Activated naive CD8-positive, alpha-beta T cell treated with anti-CD3 and anti-CD28 coated beads, Interleukin-2, amount 50 U/mL, for 16 hours (primary cell): ENCODE data around the gene MRPL52.
"Not testable (repeated sequence)": the region's sequence is repeated elsewhere in the genome, so short reads cannot be mapped to it uniquely, and the experiment has no call there.

ENCODE experiments used
- DNase-seq: peaks from one replicate; pipeline ENCODE4 v3.0.0-alpha.2; 2020; ENCODE audit warnings: low read depth, low spot score

Gene MRPL52

DNA sequence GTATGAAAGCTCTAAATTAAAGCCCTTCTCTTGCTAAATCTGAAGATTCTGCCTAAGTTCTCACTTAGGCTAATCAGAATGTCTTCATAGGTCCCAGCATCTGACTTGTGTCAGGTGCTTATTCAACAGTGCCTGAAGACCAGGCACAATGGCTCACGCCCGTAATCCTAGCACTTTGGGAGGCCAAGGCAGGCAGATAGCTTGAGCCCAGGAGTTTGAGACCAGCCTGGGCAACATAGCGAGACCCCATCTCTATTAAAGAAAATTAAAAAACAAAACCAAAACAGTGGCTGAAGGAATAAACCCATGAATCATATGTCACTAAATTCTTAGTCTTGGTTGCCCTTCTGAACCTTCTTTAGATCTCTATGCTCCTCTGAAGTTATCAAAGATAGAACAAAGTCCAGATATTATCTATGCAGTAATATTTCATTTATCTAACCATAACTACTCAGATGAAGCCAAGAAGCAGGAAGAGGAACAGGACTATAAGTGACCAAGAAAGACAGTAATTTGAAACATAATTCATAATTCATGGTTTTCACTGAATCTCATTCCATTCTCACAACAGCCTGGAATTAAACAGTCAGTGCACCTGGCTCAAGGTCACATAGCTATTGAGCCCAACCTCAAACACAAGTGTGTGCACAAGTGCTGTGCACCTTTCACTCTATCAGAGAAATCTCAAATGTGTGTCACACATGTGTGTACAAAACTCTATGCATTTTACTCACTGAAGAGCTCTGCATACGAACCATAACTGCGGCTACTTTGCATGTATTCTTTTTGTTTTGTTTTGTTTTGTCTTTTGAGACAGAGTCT lies 21.1 kb upstream of the MRPL52 start:
- no peak for DNase-seq

DNA sequence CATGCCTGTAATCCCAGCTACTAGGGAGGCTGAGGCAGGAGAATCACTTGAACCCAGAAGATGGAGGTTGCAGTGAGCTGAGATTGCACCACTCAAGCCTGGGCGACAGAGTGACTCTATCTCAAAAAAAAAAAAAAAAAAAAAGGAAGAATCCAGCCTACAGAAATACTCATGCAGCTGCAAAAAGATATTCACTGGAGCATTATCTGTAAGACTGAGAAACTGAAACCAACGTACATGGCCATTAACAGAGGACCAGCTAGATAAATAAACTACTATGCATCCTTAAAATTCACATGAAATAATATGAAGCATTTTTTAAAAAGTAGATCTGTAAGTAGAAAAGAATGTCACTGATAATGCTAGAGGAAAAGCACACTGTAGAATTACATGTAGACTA lies 18.0 kb upstream of the MRPL52 start:
- DNase-seq, result no peak

DNA sequence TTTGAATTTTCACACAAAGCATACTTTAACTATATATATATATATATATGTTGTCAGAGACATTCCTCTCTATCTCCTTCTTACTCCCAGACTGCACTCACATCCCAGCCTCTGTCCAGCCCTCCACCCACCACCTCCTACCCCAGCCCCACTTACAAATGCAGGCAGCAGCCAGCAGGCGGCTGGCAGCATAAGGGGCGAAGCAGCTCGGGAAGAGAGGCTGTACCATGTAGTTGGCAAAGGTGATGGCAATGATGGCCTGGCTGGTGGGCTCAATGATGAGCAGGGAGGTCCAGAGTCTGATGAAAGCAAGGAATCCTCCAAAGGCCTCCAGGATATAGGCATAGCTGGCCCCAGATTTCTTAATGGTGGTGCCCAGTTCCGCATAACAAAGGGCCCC lies 16.9 kb upstream of the MRPL52 start:
- no peak for DNase-seq

DNA sequence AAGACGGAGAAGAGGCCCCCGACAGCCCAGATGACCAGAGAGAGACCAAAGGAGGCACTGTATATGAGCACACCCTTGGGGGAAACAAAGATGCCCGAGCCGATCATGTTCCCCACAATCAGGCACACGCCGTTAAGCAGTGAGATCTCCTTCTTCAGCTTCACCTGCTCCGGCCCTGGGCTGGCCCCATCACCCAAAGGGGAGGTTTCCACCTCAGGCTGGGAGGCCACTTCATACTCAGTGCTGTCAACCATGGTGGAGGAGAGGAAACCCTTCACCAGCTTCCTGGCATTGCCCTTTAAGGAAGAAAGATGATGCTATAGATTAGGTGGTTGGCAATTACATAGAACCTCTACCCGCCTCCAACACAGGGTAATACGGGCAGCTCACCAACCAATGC lies 16.5 kb upstream of the MRPL52 start:
- no peak for DNase-seq

DNA sequence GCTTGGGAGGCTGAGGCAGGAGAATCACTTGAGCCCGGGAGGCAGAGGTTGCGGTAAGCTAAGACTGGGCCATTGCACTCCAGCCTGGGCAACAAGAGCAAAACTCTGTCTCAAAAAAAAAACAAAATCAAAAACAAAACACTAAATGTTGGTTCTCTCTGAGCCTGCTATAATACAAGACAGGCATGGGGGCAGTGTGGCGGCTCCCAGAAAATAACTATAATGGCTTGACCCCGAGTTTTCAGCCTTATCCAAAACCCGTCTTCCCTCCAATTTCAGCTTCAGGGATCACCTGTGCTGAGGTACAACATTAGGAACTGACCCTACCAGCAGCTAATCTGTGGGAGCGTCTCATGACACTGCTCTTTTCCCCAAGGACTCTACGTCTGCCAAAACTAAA lies 15.3 kb upstream of the MRPL52 start:
- DNase-seq, result no peak

DNA sequence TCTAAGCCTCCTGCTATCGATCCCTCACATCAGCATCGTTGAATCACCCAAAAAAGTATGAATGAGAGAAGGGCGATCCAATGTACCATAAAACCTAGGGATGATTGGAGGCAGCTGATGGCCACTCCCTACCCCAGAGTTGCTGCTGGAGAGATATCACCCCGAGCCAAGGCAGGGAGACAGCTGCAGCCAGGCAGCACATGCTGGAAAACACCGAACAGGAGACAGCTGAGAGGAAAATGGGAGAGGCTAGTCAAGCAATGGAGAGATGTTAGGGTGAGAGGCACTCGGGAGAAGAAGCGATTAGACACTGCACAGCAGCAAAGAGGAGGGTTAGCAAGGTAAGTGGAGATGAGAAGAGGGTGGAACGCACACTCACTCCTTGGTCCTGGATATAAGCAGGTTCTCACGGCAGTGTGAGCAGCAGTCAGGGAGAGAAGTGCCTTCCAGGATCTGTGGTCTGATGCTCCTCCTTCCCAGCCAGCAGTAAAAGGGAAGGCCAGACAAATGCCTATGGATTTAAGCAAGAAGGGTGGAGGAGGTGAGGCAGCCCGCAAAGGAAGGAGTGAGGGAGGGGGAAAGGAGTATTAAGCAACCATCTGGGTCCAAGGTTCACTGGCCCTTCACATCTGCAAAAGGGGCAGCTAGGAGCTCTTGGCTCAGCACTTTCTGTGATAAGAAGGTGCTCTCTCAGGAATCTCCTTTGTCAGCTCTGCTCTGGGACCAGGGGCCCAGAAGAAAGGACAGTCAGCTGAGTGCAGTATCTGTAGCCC lies 14.6 kb upstream of the MRPL52 start, which contains the start of gene SLC7A7:
Gene SLC7A7, minus strand, starts transcription at position 495 of the 773 bp plus-strand sequence. CDS start 2,037 bp downstream, outside the sequence.
- DNase-seq, result no peak

DNA sequence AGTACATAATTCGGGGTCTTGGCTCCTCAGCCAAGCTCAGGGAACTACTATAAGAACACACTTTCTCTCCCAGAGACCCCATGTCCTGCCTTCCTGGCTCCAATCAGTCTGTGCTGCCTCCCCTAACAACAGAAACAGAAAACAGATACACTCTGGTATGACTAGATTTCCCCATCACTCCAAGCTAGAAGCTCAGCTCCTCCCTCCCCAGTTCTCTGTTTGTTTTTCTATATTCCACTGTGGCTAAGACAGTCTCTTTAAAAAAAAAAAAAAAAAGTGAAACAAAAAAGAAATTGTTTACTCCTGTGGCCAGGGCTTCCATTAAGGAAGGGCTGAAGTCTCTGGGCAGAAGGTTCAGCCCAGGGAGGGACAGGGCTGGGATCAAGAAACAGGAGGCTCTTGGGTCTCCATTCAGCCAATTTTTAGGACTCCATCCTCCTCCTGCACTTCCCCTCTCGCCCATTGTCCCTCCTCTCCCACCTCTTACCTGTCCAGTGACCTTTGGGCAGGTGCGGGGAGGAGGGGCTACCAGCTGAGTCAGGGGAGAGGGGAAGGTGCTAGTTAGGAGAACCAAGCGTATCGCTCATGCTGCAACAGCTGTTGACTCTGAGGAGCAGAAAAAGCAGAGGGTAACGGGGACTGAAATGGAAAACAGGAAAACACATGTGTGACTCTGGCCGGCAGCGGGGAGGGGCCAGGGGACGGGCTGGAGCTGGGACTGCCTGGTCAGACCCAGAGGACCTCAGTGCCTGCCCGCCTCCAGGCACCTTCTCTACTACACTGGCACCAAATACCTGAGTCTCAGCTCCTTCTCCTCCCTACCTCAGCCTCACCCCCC lies 10.3 kb upstream of the MRPL52 start:
- no peak for DNase-seq

DNA sequence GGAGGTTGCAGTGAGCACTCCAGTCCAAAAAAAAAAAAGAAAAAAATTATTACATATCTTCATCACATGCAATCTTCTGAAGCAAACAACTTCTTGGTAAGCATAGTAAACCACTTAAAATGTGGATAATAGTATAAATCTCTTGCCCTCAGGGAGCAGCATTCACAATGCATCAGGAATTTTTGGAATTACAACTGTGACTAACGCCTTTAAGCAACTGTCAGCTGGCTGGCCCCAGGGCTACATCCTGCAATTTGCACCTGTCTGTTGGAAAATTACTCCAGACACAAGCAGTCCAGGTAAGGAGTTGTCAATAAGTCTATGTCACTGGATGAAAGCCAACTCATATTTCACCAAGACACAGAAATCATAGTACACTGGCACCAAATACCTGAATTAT lies 9.0 kb upstream of the MRPL52 start:
- DNase-seq, result no peak

DNA sequence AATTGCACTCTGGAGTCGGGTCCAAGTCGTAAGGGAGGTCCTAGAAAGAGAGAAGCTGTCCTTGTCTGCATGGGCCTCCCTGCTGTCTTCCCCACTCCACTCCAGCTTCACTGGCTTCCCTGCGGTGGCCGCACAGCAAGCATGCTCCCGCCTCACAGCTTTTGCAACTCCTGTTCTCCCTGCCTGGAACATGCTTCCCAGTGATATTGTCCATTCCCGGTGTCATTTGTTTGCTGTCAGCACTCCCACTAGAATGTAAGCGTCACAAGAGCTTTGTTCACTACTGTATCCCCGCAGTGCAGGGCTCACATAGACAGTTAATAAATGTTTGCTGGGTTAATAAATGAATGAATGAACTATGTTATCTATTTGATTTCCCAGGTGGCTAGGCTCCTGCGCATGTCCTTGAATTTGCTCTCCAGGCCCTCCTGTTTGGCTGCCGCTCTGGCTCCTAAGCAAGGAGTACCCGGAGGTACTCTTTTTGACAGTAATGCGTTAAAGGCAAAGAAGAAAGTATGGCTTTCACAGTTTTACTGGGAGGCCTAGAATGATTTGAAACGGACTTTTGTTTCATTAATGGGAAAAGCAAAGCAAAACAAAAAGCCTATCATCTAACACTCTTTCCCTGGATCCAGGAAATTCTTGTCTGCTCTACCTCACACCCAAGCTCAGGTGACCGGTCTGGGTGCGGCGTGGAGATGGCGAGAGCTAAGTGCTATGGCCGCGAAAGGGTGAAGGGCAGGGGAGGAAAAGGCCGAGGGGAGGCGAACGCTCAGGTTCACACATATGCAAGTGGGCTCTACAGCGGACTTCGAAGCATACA lies 8.3 kb upstream of the MRPL52 start:
- DNase-seq, result no peak

DNA sequence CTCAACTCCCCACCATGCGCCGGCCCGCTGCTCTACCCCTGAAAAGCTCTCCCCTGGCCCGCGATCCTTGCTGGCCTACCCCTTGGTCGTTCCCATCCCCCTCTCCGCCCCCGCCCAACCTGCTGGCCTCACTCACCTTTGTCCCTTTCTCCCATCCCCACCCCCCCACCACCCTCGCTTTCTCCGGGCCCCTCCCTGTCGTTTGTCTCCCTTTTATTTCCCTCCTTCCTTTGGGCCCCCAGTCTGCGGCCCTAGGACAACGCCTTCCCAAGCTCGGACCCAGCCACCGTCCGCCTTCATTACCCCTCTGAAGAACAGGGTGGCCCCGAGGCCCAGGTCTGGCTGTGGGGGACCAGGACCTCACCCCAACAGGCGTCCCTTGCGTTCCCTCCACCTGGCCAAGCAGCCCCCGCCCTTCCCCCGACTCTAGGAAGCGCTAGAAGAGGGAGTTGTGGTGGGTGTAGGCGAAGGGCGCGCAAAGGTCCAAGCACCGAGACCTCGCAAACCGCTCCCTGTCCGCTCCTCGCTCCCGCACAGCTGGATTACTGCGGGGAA lies 7.6 kb upstream of the MRPL52 start:
- DNase-seq, result no peak

DNA sequence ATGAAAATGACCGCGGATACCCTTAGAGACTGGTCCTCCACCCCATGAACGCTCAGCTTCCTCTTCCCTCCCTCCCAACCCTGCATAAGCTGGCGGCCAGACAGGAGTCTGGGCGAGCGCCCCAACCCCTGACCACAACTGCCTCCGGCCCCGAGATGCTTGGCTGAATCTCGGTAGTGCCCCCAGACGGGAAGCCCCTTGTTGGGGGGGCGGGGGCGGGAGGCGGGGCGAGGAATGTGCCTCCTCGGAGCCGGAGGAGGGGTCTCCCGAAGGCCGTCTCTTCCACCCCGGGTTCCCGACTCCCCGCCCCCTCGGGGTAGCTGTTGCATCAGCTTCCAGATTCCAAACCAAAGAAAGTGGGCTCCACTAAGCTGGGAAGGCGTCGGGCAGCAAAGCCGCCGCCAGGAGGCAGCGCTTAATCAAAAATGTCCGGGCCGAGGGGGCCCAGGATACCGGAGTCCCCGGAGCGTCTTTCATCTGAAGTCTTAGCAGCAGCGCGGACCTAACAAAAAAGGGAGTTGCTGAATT lies 7.1 kb upstream of the MRPL52 start:
- DNase-seq, result peak; percentile 35

DNA sequence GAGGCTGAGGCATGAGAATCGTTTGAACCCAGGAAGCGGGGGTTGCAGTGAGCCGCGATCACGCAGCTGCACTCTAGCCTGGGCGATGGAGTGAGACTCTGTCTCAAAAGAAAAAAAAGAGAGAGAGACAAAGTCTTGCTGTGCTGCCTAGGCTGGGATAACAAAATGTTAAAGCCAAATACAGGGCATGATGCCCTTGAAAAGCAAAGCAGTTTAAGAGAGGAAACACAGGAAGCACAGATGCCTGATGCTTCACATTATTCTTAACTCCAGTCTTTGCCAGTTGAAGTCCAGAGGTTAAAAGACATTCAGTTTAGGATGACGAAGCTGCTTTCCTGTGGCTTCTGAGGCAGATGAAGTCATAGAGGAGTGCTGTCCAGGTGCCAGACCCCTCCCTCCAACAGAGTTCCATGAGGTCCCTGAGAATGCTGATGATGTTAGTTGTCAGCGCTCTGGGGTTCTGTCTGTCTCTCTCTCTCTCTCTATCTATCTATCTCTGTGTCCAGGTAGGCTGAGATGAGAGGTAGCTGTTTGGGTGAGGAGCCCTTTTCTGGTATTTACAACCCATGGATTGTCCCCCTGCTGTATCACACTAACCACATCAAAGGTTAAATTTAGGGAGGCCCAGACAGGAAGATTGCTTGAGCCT lies 4.9 kb upstream of the MRPL52 start:
- no peak for DNase-seq

DNA sequence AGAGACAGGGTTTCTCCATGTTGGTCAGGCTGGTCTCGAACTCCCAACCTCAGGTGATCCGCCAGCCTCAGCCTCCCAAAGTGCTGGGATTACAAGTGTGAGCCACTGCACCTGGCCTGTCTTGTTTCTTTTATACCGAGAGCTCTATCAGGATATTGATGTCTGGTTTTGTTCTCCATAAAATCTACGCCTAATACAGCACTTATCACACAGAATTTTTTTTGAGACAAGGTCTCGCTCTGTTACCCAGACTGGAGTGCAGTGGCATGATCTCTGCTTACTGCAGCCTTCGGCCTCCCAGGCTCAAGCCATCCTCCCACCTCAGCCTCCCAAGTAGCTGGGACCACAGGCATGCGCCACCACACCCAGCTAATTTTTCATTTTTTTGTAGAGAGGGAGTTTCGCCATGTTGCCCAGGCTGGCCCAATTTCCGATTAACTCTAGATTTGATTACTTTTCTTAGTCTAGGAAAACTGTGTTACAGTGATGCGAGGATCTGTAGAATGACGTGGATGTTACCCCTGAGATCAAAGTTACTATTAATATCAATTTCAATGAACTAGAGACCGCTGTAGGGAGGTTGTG lies 519 bp upstream of the MRPL52 start:
- DNase-seq, result not testable (repeated sequence)

DNA sequence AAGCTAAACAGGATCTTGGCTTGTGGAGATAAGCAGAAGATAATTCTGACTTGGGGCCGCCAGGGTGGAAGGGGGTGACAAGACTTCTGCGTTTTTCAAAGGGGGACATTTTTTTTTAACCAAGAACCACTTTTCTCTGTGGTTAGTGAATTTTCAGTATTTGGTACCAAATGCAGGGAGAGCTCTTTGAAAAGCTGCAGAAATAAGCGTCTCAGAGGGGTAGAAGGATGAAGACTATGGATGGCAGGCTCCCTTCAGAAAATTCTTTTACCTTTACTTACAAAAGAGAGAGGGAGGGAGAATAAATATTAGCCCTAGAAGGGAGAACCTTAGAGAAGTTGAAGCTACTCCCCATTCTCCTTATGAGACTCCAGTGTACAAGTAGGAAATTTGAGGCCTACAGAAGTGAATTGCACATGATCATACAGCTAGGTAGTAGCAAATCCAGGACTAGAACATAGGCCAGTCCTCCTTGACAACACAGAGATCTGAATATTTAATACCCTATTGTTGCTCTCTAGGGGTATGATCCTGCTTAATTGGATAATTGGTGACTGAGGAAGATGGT lies 840 bp downstream of the MRPL52 start:
- no peak for DNase-seq

DNA sequence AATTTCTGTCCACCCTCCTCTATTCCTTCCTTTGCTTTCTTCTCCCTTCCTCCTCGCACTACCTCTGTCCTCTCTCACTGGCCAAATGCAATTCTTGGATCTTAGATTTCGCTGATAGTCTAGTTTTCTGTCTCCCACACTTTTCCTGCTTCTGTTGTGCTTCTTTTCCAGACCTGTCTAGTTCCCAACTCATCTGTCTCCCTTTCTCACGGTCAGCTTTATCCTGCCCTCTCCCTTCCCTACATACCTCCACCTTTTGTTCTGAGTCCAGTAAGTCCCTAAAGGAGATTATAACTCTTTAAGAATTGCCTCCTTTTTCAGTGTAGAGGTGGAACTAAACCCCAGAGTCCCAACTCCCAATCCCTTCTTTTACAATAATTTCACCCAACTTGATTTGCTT lies 5.8 kb downstream of the MRPL52 start:
- no peak for DNase-seq

DNA sequence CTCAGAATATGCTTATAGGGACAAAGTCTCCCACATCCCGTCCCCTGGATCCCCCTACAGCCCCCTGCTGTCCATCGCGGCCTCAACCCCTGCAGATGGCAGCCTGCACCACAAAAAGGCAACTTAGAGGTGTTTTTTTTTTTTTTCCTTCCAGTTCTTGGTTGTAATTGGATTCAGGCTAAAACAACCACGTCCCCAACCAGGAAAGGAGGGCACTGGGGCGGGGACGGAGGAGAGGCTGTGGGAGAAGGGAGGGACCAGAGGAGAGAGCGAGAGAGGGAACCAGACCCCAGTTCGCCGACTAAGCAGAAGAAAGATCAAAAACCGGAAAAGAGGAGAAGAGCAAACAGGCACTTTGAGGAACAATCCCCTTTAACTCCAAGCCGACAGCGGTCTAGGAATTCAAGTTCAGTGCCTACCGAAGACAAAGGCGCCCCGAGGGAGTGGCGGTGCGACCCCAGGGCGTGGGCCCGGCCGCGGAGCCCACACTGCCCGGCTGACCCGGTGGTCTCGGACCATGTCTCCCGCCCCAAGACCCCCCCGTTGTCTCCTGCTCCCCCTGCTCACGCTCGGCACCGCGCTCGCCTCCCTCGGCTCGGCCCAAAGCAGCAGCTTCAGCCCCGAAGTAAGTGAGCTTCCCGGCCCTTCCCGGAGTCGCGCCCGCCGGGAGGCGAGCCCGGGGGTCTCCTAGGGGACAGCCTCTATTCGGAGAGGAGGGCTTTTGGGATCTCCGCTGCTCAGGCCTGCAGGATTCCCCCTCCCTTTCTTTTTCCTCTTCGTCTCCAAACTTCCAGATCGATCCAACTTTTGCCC lies 6.8 kb downstream of the MRPL52 start, which contains the start of gene MMP14:
Gene MMP14, plus strand, starts transcription at position 285 of the 813 bp plus-strand sequence. Its CDS starts 233 bp downstream, at position 518.
- no peak for DNase-seq

DNA sequence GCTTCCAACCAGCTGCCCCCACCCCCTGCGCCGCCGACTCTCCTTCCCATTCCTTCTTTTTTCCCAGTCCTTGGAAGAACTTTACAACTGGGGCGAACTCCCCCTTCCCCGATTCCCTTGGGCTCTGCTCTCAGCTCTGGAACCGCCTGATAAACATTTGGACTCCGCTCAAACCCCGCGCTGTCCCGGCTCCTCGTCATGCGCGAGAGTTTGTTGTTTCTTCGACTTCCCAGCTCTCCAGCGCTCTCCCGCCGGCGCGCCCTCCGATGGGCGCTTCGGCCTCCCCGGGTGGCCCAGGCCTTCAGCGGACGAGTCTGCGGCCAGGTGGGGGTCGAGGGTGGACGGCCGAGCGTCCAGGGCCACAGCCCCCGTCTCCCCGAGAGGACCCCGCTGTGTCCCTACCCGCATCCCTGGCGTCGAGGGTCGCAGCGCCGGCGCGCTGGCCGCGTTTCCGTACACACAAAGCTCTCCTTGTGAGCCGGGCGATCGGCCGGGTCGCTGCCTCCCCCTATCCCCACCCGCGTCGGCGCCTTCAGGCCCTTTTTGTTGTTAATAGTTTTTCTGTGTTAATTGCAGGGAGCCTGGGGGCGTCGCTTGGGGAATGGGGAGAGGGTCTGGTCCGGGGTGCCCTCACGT lies 7.5 kb downstream of the MRPL52 start:
- DNase-seq, result no peak
